ENCODE results near the gene CHKB.

CHKB gene

DNA sequence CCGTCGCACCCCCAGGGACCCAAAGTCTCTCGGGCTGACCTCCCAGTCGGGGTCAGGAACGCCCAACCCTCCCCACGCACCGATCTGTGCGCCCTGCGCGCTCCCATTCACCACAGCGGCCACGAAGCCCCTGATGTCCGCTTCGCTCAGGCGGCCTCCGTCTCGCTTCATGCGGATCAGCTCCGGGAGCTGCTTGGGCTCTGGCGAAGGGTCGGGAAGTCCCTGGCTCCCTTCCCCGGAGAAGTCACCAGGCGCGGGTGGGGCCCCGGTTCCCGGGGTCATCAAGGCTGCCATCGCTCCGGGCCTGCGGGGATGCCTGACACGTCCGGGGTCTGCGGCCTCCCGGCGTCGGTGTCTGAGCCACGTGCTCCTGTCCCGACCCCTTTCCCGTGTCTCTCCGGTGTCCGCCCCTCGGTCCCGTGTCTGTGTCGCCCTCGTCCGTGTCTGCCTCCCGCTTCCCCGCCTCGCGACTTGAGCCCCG, 53.2 kb downstream of the CHKB start:
- DNase-seq = no peak

Measured in hippocampal formation (tissue), 2 donors.